Stimulated activated effector memory CD8-positive, alpha-beta T cell treated with anti-CD3 and anti-CD28 coated beads, Interleukin-12 subunit alpha, Interleukin-12 subunit beta, amount 100 ng/mL, for 72 hours (primary cell): Measurements from ENCODE around the gene ARHGEF16.

ENCODE experiments used
- ATAC-seq: fragments of 150-1000 bp; cut with Tn5 transposase; 2 replicates; pipeline ENCODE4 v1.10.0; 2021
- DNase-seq, 2 donors: peaks; one replicate each; pipeline ENCODE4 v3.0.0; 2021 to 2022; ENCODE audit warnings: low spot score in 2 of 2
- H3K27ac Mint-ChIP-seq: one replicate; pipeline ENCODE4 v1.8.0; 2022; ENCODE audit warnings: mild to moderate bottlenecking, mixed read lengths
- H3K36me3 Mint-ChIP-seq: one replicate; pipeline ENCODE4 v1.8.0; 2022; ENCODE audit warnings: mild to moderate bottlenecking, mixed read lengths
- H3K4me1 Mint-ChIP-seq: one replicate; pipeline ENCODE4 v1.8.0; 2022; ENCODE audit warnings: mixed read lengths
- H3K4me3 Mint-ChIP-seq: one replicate; pipeline ENCODE4 v1.8.0; 2022; ENCODE audit warnings: mild to moderate bottlenecking, mixed read lengths
- H3K9me3 Mint-ChIP-seq: one replicate; pipeline ENCODE4 v1.8.0; 2022; ENCODE audit warnings: mixed read lengths

Gene ARHGEF16

DNA sequence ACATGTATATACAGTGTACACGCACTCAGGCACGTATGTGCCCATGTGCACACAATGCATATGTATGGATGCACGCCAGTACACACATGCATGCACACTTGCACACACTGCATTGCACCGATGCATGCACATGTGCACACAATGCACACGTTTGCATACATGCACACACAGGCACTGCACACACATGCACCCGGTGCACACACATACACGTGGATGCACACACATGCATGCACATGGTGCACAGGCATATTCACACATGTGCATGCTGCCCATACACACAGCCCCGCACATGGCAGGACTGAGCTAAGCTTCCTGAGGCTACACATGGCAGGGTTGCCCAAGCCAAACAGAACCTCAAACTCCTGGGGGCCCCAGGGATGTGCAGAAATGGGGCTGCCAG, 19.6 kb downstream of the ARHGEF16 start:
- DNase-seq, result no peak
- Mint-ChIP-seq H3K9me3 (no peaks in the 10 kb centered on the region), H3K36me3 (no peaks in the 10 kb centered on the region), H3K4me1 (peaks cover 8% of the 10 kb centered on the region), H3K27ac (no peak overlapping the region), H3K4me3 (no peak overlapping the region)
- no peak for ATAC-seq

DNA sequence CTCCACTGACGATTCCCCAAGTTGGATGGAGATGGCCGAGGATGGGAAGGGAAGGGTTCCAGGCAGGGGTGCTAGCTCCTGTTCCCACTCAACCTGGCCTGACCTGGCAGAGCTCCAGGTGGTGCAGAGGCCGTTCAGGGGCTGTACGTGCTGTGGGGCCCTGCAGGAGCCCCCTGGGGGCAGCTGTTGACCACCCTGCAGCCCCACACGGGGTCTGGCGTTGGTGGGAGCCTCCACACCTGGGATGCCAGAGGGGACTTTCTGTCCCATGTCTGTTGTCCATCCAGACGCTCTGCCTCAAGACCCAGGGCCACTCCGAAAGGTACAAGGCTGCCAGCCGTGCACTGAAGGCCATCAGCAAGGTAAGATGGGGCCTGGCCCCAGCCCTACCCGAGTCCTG, 20.0 kb downstream of the ARHGEF16 start:
- no peak for ATAC-seq
- no peaks in the 10 kb centered on the region for H3K9me3 Mint-ChIP-seq
- H3K4me3 Mint-ChIP-seq, result no peak overlapping the region

DNA sequence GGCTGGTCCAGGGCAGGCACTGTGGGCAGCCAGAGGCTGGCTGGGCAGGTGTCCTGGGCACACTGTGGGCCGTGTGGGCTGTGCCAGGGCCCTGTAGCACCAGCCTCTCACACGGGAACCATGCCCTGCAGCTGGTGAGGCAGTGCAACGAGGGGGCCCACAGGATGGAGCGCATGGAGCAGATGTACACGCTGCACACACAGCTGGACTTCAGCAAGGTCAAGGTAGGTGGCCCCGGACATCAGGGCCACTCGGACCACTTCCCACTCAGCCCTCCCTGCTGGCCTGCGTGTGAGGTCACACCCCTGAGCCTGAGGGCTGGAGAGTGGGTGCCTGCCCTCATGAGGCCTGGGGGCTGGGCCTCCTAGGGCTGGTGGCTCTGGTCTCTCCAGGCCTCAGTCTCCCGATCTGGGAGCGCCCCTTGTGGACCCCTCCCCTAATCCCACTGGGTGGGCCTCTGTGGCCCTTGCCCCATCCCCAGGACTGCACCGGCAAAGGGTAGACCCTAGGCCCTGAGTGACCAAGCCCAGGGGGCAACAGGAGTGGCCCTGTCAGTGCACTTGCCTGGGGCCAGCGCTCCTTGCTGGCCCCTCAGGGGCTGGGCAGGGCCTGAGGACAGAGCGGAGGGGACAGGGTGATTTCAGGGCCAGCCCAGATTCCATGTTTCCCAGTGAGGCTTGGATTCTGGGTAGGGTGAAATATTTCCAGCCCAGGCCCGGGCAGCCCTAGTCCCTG, 21.5 kb downstream of the ARHGEF16 start:
- ATAC-seq (no peak), DNase-seq (no peak)
- H3K27ac Mint-ChIP-seq, result no peak overlapping the region
- no peaks in the 10 kb centered on the region for H3K36me3 Mint-ChIP-seq
- H3K9me3 Mint-ChIP-seq, result no peaks in the 10 kb centered on the region
- no peaks in the 10 kb centered on the region for H3K4me1 Mint-ChIP-seq
- no peak overlapping the region for H3K4me3 Mint-ChIP-seq

More for the DNA sequence above, 20.0 kb downstream of the ARHGEF16 start:
- H3K27ac Mint-ChIP-seq, result no peak overlapping the region
- no peaks in the 10 kb centered on the region for H3K36me3 Mint-ChIP-seq
- DNase-seq, result no peak
- peaks cover 8% of the 10 kb centered on the region for H3K4me1 Mint-ChIP-seq

DNA sequence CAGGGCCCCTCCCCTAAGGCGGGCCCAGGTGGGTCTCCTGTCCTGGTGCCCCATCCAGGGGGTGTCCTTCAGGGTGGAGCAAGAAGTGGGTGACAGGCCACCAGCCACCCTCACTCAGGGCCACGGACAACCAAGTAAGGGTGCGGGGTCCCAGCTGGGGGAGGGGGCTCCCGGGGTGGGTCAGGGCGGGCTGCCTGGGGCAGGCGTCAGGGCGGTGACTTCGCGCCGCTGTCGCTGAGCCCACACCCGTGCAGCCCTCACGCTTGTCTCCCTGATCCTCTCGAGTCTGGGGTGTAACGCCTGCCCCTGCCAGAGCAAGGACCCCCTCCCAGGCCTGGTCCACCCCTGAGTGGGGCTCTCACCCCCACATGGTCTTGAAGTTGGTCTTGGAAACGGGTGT, 22.2 kb downstream of the ARHGEF16 start:
- no peak for ATAC-seq
- H3K4me3 Mint-ChIP-seq, result no peak overlapping the region

DNA sequence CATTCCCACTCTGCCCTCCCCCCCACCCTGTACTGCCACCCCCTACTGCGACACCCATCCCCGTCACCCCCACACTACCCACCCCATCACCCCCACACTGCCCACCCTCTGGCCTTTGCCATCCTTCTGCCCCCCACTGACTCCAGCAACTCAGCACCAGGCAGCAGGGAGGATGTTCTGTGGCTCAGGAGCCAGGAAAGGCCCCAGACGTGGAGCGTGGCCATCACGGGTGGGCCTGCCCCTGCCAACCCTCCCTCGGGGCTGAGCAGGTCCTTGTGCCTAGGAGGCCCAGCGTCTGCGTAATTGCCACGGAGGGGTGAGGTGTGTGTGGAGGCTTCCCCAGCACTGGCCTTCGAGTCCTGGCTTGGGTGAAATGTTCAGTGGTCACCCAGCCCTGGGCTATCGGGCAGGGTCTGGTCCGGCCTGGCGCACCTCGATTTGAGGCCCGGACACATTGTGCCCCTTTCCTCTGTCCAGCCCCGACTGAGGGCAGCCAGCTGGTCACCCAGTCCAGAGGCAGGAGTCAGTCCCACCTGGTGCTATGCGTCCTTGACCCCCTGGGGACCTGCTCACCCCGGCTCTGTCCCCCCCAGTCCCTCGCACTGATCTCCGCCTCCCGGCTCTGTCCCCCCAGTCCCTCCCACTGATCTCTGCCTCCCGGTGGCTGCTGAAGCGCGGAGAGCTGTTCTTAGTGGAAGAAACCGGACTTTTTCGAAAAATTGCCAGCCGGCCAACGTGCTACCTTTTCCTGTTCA, 23.0 kb downstream of the ARHGEF16 start:
- Mint-ChIP-seq H3K36me3 (no peaks in the 10 kb centered on the region), H3K27ac (no peak overlapping the region), H3K9me3 (no peaks in the 10 kb centered on the region), H3K4me3 (no peak overlapping the region), H3K4me1 (no peaks in the 10 kb centered on the region)
- ATAC-seq (no peak), DNase-seq (no peak)

More for the DNA sequence above, 22.2 kb downstream of the ARHGEF16 start:
- Mint-ChIP-seq H3K27ac (no peak overlapping the region), H3K4me1 (no peaks in the 10 kb centered on the region), H3K36me3 (no peaks in the 10 kb centered on the region), H3K9me3 (no peaks in the 10 kb centered on the region)
- DNase-seq, result no peak

DNA sequence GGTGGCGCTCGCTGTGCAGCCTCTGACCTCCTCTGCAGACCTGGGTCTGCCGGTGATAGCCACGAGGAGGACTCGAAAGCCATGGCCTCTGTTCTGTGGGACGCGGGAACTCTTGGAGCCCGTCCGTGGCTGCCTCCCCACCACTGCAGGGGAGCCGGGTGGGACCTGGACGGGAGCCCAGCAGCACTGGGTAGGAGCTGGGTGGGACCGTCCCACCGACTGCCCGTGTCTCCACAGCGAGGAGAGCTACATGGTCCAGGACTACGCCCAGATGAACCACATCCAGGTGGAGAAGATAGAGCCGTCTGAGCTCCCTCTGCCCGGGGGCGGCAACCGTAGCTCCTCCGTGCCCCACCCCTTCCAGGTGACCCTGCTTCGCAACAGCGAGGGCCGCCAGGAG, 23.7 kb downstream of the ARHGEF16 start:
- H3K4me3 Mint-ChIP-seq, result no peak overlapping the region
- no peak for ATAC-seq
- no peaks in the 10 kb centered on the region for H3K4me1 Mint-ChIP-seq

DNA sequence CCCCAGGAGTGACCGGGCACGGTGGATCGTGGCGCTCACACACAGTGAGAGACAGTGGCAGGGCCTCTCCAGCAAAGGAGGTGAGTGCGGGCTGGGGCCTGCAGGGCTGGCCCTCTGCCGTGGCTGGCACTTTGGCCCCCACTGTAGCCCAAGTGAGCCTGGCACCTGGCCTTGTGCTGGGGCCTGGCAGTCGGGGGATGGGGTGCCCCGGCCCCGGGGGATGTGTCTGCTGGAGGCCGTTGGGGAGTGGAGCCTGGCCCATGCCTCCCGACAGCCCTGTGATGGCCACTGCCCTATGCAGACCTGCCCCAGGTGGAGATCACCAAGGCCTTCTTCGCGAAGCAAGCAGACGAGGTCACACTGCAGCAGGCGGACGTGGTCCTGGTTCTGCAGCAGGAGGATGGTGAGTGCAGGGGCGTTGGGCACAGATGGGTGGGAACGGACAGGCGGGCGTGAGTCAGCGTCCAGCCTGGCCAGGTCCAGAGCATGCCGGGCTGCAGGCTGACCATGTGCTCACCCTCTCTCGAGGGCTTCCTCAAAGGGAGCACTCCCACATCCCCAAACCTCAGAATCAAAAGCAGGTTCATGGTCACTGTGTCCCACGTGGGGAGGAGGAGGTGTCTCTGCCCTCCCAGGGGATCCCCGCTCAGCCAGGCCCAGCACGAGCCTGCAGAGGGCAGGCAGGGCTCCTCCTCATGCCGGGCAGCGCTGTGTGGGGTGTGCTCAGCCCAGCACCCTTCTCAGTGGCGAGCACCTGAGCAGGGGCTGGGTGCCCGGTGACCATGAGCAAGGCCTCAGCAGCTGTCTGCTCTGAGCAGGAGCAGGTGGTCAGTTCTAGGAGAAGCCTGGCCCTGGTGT, 25.3 kb downstream of the ARHGEF16 start:
- Mint-ChIP-seq H3K9me3 (no peaks in the 10 kb centered on the region), H3K4me1 (no peaks in the 10 kb centered on the region), H3K36me3 (no peaks in the 10 kb centered on the region), H3K27ac (no peak overlapping the region), H3K4me3 (no peak overlapping the region)
- DNase-seq (no peak), ATAC-seq (no peak)

More for the DNA sequence above, 23.7 kb downstream of the ARHGEF16 start:
- H3K27ac Mint-ChIP-seq, result no peak overlapping the region
- DNase-seq, result no peak
- no peaks in the 10 kb centered on the region for H3K9me3 Mint-ChIP-seq
- no peaks in the 10 kb centered on the region for H3K36me3 Mint-ChIP-seq

DNA sequence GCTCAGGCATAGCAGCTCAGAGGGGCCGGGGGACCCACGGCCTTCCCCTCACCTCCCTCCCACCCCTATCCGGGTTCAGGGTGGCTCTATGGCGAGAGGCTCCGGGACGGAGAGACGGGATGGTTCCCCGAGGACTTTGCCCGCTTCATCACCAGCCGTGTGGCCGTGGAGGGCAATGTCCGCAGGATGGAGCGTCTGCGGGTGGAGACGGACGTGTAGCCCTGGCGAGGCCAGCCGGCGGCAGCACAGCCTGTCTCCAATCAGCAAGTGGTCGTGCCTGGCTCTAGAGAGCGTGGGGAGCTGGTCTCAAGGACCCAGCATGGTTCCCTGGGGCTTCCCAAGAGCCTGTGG, 25.9 kb downstream of the ARHGEF16 start:
- DNase-seq (no peak), ATAC-seq (no peak)
- Mint-ChIP-seq H3K4me1 (no peaks in the 10 kb centered on the region), H3K36me3 (no peaks in the 10 kb centered on the region), H3K9me3 (no peaks in the 10 kb centered on the region), H3K27ac (no peak overlapping the region), H3K4me3 (no peak overlapping the region)

DNA sequence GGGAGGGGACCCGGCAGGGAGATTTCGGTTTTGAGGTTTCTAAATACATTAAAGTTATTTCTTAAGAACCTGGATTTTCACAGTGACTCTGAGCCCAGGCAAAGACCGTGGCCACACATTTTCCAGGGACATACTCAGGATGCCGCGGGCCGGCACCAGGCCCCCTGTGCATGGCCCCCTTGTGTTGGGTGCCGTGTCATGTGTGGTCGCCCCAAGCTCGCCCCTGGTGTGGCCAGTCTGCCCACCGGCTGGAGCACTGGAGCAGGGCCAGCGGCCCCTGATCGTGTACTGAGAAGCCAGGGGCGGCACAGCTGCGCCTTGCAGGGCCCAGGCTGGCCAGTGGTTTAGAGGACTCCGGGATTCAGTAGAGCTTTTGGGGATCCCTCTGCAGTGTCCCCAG, 26.6 kb downstream of the ARHGEF16 start:
- Mint-ChIP-seq H3K27ac (no peak overlapping the region), H3K36me3 (no peaks in the 10 kb centered on the region), H3K9me3 (no peaks in the 10 kb centered on the region), H3K4me3 (no peak overlapping the region), H3K4me1 (no peaks in the 10 kb centered on the region)
- DNase-seq, result no peak
- no peak for ATAC-seq

DNA sequence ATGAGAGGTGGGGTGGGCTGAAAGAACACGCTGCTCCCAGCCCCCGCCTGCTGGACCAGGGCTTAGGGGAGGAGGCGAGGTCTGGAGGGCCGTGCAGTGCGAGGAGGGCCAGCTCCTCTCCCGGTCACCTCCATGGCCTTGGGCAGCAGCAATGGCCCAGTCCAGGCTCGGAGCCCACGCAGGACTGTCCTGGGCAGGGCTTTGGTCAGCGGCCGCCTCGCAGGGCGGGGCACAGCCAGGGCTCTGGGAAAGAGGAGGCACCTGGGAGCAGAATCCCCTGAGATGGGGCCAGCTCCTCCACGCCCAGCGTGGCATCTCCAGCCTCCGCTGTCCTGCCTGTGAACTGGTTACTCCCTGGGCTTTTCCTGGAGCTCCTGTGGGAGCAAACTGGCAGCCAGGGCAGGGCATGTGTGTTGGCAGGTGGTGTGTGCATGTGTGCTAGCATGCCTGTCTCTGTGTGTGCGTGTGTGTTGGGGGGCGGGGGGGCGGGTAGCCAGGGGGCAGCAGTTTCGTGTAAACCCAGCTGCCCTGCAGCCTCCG, 27.4 kb downstream of the ARHGEF16 start:
- Mint-ChIP-seq H3K9me3 (no peaks in the 10 kb centered on the region), H3K36me3 (no peaks in the 10 kb centered on the region), H3K4me1 (no peaks in the 10 kb centered on the region), H3K4me3 (no peak overlapping the region), H3K27ac (no peak overlapping the region)
- DNase-seq, result no peak
- no peak for ATAC-seq

DNA sequence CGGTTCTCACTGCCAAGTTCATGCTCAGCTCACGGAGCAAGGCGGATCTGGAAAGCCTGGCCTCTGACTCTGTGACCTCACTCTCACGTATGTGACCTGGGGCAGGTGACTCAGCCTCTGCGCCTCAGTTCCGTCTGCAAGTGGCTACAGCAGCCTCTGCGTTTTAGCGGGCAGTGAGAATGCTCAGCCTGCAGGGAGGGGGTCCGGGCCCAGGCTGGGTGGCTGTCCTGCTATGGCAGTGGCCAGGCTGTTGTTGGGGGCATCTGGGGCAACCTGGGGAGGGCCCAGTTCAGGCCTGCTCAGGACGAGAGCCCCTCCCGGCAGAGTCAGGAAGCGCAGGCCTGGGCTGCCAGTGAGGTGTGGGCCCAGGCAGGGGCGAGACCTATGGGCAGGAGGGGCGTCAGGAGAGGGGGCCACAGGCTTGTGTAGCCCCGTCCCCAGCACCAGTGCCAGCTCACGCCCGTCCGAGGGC, 27.9 kb downstream of the ARHGEF16 start:
- H3K4me1 Mint-ChIP-seq, result no peaks in the 10 kb centered on the region
- no peak overlapping the region for H3K4me3 Mint-ChIP-seq
- no peak overlapping the region for H3K27ac Mint-ChIP-seq
- DNase-seq, result no peak
- no peaks in the 10 kb centered on the region for H3K9me3 Mint-ChIP-seq
- H3K36me3 Mint-ChIP-seq, result no peaks in the 10 kb centered on the region
- peak; percentile 35 for ATAC-seq

DNA sequence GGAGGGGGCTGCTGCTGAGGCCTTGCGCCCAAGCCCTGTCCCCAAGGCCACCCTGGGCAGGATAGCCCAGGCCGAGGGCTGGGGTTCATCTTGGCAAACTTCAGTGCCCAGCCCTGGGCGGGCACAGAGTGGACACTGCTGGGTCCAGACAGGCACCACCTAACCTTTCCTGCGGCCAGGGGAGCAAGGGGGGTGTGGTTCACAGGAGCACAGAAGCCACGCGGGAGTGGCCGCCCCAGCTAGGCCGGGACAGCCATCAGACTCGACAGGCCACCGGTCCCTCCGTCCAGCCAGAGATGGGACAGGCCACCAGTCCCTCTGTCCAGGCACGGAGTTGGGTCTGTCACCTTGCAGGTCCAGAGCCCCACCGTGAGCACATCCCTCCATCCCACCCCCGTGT, 28.9 kb downstream of the ARHGEF16 start:
- Mint-ChIP-seq H3K4me1 (no peaks in the 10 kb centered on the region), H3K27ac (no peak overlapping the region), H3K4me3 (no peak overlapping the region), H3K36me3 (no peaks in the 10 kb centered on the region), H3K9me3 (no peaks in the 10 kb centered on the region)
- DNase-seq (no peak), ATAC-seq (no peak)

DNA sequence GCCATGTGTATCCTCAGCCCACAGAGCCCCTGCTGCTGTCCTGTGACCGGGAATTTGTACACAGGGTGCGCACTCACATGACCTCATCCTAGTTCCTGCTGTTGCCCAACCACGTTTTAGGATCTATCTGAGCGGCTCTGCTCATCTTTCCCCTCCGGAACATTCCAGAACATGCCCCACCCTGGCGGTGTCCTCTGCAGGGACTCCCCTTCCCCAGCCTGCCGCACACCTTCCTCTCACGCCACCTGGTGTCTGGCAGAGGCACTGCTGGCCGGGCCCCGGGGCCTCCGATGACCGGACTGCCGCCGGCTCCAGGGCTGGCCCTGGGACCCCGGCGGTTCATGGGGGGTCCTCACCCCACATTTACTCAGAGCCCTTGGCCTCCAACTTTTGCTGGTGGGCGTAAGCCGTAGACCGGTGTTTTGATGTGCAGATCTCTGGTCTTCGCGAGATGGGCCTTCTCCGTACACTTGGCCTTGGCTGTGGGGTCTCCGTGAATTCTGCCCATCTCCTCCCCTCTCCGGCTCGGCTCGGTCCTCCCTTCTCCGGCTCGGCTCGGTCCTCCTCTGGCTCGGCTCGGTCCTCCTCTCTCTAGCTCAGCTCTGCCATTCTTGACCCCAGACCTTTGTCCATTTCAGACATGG, 29.5 kb downstream of the ARHGEF16 start:
- no peak overlapping the region for H3K4me3 Mint-ChIP-seq
- H3K27ac Mint-ChIP-seq, result no peak overlapping the region
- peaks cover 2% of the 10 kb centered on the region for H3K9me3 Mint-ChIP-seq
- peaks cover 2% of the 10 kb centered on the region for H3K36me3 Mint-ChIP-seq
- DNase-seq (peak; percentile 43 to 74), ATAC-seq (peak; percentile 38)
- H3K4me1 Mint-ChIP-seq, result no peaks in the 10 kb centered on the region

DNA sequence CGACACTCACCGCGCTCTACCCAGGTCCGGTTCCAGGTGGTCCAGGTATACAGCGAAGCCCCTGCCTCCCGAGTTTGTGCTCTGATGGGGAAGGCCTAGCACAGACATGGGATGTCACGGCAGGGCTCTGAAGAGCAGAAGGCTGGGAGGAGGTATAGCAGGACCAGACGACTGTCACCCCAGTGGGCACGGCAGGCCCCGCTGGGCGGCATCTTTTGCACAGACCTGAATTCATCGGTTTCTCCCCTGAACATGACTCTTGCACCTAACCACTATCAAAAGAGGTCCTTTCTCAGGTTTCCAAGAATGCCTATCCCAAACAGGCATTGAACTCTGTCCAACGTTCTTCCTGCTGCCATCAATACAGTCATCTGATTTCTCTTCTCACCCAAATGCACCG, 30.6 kb downstream of the ARHGEF16 start:
- Mint-ChIP-seq H3K27ac (no peak overlapping the region), H3K4me1 (no peaks in the 10 kb centered on the region), H3K4me3 (no peak overlapping the region), H3K36me3 (peaks cover 7% of the 10 kb centered on the region), H3K9me3 (peaks cover 4% of the 10 kb centered on the region)
- ATAC-seq, result no peak
- no peak for DNase-seq

DNA sequence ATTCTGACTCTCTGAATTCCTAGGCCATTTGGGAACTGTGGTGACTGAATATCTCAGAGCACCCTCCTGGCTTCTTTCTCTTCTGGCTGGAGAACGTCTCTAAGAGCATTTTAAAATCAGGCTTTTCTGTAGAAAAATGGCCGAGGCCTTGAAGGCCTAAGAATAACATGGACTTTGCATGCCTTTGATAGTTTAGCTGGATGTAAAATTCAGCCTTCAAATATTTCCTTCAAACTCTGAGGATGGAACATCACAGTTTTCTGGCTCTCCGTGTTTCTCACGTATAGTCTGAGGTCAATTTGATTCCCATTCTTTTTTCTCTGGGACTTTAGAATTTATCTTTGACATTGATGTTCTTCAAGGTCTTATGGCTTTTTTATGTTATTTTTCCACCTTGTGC, 34.0 kb downstream of the ARHGEF16 start:
- H3K27ac Mint-ChIP-seq, result no peak overlapping the region
- H3K4me3 Mint-ChIP-seq, result no peak overlapping the region
- peaks cover 11% of the 10 kb centered on the region for H3K4me1 Mint-ChIP-seq
- peaks cover 7% of the 10 kb centered on the region for H3K36me3 Mint-ChIP-seq
- ATAC-seq, result no peak
- no peak for DNase-seq
- H3K9me3 Mint-ChIP-seq, result peaks cover 4% of the 10 kb centered on the region
